BJ (cell line): ENCODE measurements around the gene SLC39A11. TPM values are rescaled to one million over a fixed set of nuclear protein-coding genes. Genes with fewer than 3 reads are reported as not detected.

ENCODE experiments used
- CTCF ChIA-PET: fragments of 350-600 bp; formaldehyde crosslinking; extraction: SDS; loops from one replicate; lab custom pipeline; 2021; ENCODE audit warnings: antibody characterized with exemption, inconsistent platforms; lab: Yijun Ruan, JAX
- POLR2A ChIA-PET: fragments of 300-600 bp; sonication (Branson Sonifier 250); formaldehyde crosslinking; extraction: SDS; loops from one replicate; lab custom pipeline; 2021; ENCODE audit warnings: antibody characterized with exemption; lab: Charles Lee
- DNase-seq: peaks from one replicate; pipeline ENCODE4 v3.0.0-alpha.2; 2011; ENCODE audit warnings: low read depth
- H3K27me3 ChIP-seq: 2 replicates; pipeline ENCODE4 v1.6.0; 2011; ENCODE audit warnings: low read length; ENCODE audit not compliant: control insufficient read depth, insufficient read depth
- H3K36me3 ChIP-seq: 2 replicates; pipeline ENCODE4 v1.5.1; 2011; ENCODE audit warnings: low read length; ENCODE audit not compliant: control insufficient read depth, insufficient read depth
- H3K4me3 ChIP-seq: 2 replicates; pipeline ENCODE4 v1.5.1; 2011; ENCODE audit warnings: low read depth, mild to moderate bottlenecking, control low read depth, low read length
- polyA plus RNA-seq: library from polyadenylated mRNA; depleted of rRNA; stranded (reverse); fragments of >200 nt; gene quantifications from 2 replicates; pipeline ENCODE4 v1.2.3, GENCODE V29; 2011
- TF ChIP-seq, protein P1 (sequence below): IDR thresholded peaks from 2 replicates; pipeline ENCODE4 v1.5.1; 2011; ENCODE audit warnings: low read depth, mild to moderate bottlenecking, control low read depth, inconsistent platforms, low read length, moderate library complexity; ENCODE audit not compliant: insufficient read depth

SLC39A11 gene
- polyA plus RNA-seq, 1 experiment = 20.9 TPM

DNA sequence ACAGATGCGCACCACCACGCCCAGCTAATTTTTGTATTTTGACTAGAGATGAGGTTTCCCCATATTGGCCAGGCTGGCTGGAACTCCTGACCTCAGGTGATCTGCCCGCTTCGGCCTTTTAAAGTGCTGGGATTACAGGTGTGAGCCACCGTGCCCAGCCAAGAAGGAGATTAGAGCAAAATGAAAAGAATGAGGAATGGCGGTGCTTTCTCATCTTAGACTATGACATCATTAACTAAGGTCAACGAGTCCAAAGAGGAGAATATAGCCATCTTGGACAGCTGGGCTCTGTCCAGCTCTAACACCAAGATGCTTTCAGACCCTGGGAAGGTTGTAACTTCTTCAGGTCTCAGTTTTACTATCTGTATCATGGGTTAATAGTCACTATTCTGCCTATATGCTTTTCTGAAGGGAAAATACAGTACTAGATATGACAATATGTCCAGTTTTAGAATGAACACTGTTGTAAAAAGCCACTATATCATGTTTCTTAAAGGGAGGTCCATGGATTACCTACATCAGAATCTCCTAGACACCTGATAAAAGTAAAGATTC is 76.7 kb downstream of the SLC39A11 start:
- TF ChIP-seq, protein P1, sequence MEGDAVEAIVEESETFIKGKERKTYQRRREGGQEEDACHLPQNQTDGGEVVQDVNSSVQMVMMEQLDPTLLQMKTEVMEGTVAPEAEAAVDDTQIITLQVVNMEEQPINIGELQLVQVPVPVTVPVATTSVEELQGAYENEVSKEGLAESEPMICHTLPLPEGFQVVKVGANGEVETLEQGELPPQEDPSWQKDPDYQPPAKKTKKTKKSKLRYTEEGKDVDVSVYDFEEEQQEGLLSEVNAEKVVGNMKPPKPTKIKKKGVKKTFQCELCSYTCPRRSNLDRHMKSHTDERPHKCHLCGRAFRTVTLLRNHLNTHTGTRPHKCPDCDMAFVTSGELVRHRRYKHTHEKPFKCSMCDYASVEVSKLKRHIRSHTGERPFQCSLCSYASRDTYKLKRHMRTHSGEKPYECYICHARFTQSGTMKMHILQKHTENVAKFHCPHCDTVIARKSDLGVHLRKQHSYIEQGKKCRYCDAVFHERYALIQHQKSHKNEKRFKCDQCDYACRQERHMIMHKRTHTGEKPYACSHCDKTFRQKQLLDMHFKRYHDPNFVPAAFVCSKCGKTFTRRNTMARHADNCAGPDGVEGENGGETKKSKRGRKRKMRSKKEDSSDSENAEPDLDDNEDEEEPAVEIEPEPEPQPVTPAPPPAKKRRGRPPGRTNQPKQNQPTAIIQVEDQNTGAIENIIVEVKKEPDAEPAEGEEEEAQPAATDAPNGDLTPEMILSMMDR = no peak
- DNase-seq = no peak
- H3K36me3 ChIP-seq = no peaks in the 10 kb centered on the region
- no peak overlapping the region for H3K4me3 ChIP-seq
- POLR2A ChIA-PET = no interaction called here
- CTCF ChIA-PET = no interaction called here
- H3K27me3 ChIP-seq = no peaks in the 10 kb centered on the region

DNA sequence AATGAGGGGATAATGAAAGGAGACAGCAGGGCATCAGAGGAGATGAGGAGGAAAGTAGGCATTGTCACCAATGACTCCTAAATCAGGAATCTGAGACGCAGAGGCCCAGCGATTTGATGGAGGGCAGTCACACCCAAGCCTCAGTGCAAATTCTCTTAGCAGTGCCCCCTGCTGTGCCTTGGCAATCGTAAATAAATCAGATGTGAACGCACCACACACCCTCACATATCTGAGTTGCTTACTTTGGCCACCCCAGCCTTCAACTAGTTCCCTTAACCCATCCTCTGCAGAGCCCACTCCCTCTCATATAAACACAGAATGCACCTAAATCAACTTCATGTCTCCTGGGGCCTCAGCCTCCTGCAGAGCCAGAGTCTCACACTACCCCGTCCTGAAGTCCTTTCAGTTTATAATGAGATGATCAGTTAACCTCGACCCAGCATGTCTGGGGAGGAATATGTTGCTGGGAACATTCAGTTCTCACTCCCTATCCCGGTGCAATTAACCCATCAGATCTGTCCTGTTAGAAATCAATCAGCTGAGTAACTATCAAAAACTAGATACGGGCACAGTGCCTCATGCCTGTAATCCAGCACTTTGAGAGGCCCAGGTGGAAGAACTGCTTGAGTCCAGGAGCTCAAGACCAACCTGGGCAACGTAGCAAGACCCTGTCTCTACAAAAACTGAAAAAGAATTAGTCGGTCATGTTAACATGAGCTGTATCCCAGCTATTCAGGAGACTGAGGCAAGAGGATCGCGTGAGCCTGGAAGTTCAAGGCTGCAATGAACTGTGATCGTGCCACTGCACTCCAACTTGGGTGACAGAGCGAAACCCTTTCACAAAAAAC is 78.4 kb downstream of the SLC39A11 start:
- TF ChIP-seq, protein P1 = no peak
- no peaks in the 10 kb centered on the region for H3K27me3 ChIP-seq
- DNase-seq = no peak
- ChIA-PET CTCF (no interaction called here), POLR2A (no interaction called here)
- no peak overlapping the region for H3K4me3 ChIP-seq
- no peaks in the 10 kb centered on the region for H3K36me3 ChIP-seq

DNA sequence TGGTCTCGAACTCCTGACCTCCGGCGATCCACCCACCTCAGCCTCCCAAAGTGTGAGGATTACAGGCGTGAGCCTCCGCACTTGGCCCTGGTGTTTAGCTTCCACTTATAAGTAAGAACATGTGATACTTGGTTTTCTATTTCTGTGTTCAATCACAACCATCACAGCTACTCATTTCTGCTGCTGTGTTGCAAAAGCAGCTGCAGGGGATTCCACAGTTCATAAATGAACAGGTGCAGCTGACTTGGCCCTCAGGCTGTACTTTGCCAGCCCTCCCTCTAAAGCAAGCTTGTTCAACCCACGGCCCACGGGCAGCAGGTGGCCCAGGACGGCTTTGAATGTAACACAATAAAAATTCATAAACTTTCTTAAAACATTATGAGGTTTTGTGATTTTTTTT is 79.2 kb downstream of the SLC39A11 start:
- POLR2A ChIA-PET = no interaction called here

DNA sequence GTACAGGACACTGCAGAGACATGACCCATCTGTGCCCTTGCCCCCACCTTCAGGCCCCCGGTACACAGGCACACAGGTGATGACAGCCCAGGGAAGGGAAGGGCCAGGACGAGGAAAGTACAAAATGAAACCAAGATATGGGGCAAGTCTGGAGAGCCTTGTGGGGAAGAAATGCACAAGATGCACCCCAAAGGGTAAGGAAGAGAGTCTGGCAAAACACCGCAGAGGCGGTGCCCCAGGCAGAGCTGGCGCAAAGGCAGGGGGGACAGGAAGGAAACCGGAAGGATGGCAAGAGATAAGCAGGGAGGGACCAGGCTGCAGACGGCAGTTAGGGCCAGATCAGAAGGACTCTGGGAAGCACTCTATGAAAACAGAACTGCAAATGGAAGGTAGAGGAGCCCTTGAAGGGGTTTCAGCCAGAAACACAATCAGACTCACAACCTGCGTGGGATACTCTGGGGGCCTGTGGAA is 81.4 kb downstream of the SLC39A11 start:
- ChIA-PET CTCF (interaction anchor here (1.2 kb wide), 1 partner anchor 286 kb away, joined by 3 read pairs; no protein-coding TSS in a partner anchor), POLR2A (no interaction called here)
- TF ChIP-seq, protein P1 = no peak
- H3K4me3 ChIP-seq = no peak overlapping the region
- H3K36me3 ChIP-seq = no peaks in the 10 kb centered on the region
- DNase-seq = no peak
- H3K27me3 ChIP-seq = no peaks in the 10 kb centered on the region

More for the DNA sequence above, 79.2 kb downstream of the SLC39A11 start:
- H3K27me3 ChIP-seq = no peaks in the 10 kb centered on the region
- CTCF ChIA-PET = no interaction called here
- TF ChIP-seq, protein P1 = no peak
- H3K36me3 ChIP-seq = no peaks in the 10 kb centered on the region
- no peak for DNase-seq
- H3K4me3 ChIP-seq = no peak overlapping the region

DNA sequence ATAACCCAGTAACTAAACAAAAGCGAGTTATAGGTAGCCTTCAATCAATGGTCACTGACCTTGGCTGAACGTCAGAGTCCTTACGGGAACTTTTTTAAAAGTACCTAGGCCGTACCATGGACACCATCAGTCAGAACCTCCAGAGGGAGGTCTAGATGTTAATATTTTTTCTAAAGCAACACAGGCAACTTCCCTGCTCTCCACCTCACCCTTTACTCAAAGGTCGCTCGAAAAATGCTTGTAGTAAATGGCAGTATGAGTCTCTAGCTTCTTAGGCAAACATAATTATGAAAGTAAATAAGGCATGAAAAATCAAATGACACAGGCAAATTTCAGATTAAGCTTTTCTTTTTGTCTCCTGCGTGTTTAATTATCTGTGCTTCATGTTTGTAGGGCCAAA is 82.1 kb downstream of the SLC39A11 start:
- CTCF ChIA-PET = interaction anchor here (0.6 to 1.2 kb wide), 2 partner anchors 129 to 285 kb away, joined by 3 read pairs; no protein-coding TSS in a partner anchor
- H3K36me3 ChIP-seq = no peaks in the 10 kb centered on the region
- no peaks in the 10 kb centered on the region for H3K27me3 ChIP-seq
- POLR2A ChIA-PET = no interaction called here
- no peak overlapping the region for H3K4me3 ChIP-seq
- TF ChIP-seq, protein P1 = no peak
- DNase-seq = no peak
